ENCODE measurements around the gene MED13L.

GRCh38 chr12:116291218-116291617 lies 13.7 kb upstream of the MED13L start:
- TF ChIP-seq EZH2 (IDR thresholded peaks at IDR 0.05; ENCODE audit: borderline replicate concordance, low read depth, low read length, poor library complexity, severe bottlenecking) (no peak), CTCF (conservative IDR thresholded peaks at IDR 0.05; ENCODE audit: low read depth, low read length) (no peak)

Data from A673 (cell line).